ENCODE data around the gene DNAH8.
A peak's percentile ranks its signal among the peaks of the same experiment; 100 is the strongest.
"Not testable (repeated sequence)": the region's sequence is repeated elsewhere in the genome, so short reads cannot be mapped to it uniquely, and the experiment has no call there.

The DNAH8 gene

GRCh38 chr6:38715016-38715689 is at the start of gene DNAH8:
TSS of gene DNAH8 (plus strand) at chr6:38715311. CDS start at chr6:38722810, 7,499 bp downstream.
- no peak for DNase-seq

GRCh38 chr6:38671885-38672467 is 43.1 kb upstream of the DNAH8 start:
- peak; percentile 38 for DNase-seq

GRCh38 chr6:38673397-38674165 is 41.5 kb upstream of the DNAH8 start:
- DNase-seq = no peak

- DNase-seq = no peak
Measured at GRCh38 chr6:38676236-38676973, 38.7 kb upstream of the DNAH8 start.

GRCh38 chr6:38676974-38677544 is 38.1 kb upstream of the DNAH8 start:
- no peak for DNase-seq

GRCh38 chr6:38678178-38678760 is 36.8 kb upstream of the DNAH8 start:
- DNase-seq = no peak

GRCh38 chr6:38679668-38680067 is 35.4 kb upstream of the DNAH8 start:
- no peak for DNase-seq

GRCh38 chr6:38681850-38682249 is 33.3 kb upstream of the DNAH8 start:
- DNase-seq = no peak

- no peak for DNase-seq
Measured at GRCh38 chr6:38684237-38684636, 30.9 kb upstream of the DNAH8 start.

- DNase-seq = no peak
Measured at GRCh38 chr6:38684904-38685303, 30.2 kb upstream of the DNAH8 start.

GRCh38 chr6:38686270-38687042 is 28.7 kb upstream of the DNAH8 start:
- no peak for DNase-seq

- DNase-seq = no peak
Measured at GRCh38 chr6:38687043-38687353, 28.1 kb upstream of the DNAH8 start.

GRCh38 chr6:38687549-38687948 is 27.6 kb upstream of the DNAH8 start:
- DNase-seq = no peak

GRCh38 chr6:38688579-38689087 is 26.5 kb upstream of the DNAH8 start:
- no peak for DNase-seq

- DNase-seq = no peak
Measured at GRCh38 chr6:38695227-38695900, 19.7 kb upstream of the DNAH8 start.

- DNase-seq = no peak
Measured at GRCh38 chr6:38695933-38696332, 19.2 kb upstream of the DNAH8 start.

- no peak for DNase-seq
Measured at GRCh38 chr6:38696345-38696744, 18.8 kb upstream of the DNAH8 start.

- no peak for DNase-seq
Measured at GRCh38 chr6:38697846-38698245, 17.3 kb upstream of the DNAH8 start.

- DNase-seq = not testable (repeated sequence)
Measured at GRCh38 chr6:38699702-38700101, 15.4 kb upstream of the DNAH8 start.

GRCh38 chr6:38701551-38701950 is 13.6 kb upstream of the DNAH8 start:
- no peak for DNase-seq
